Activated naive CD8-positive, alpha-beta T cell treated with anti-CD3 and anti-CD28 coated beads, Interleukin-2, amount 10 ng/mL, durations not matched to agents 7 days and 5 days (primary cell): Measurements from ENCODE around the gene COL2A1. TPM values are rescaled to one million over a fixed set of nuclear protein-coding genes. Genes with fewer than 3 reads are reported as not detected.

Source experiments
- ATAC-seq: fragments of 150-1000 bp; cut with Tn5 transposase; one replicate; pipeline ENCODE4 v1.10.0; 2021; ENCODE audit warnings: low read depth, moderate library complexity
- POLR2A ChIA-PET: fragments of 350-600 bp; sonication (Branson Sonifier 250); formaldehyde crosslinking; loops from one replicate; lab custom pipeline; 2021; ENCODE audit warnings: antibody characterized with exemption; lab: Charles Lee
- DNase-seq: peaks from one replicate; pipeline ENCODE4 v3.0.0; 2021
- H3K27ac Mint-ChIP-seq: one replicate; pipeline ENCODE4 v1.8.0; 2022; ENCODE audit warnings: mild to moderate bottlenecking, mixed read lengths
- H3K27me3 Mint-ChIP-seq: one replicate; pipeline ENCODE4 v1.8.0; 2022; ENCODE audit warnings: mild to moderate bottlenecking, moderate library complexity, mixed read lengths
- H3K36me3 Mint-ChIP-seq: one replicate; pipeline ENCODE4 v1.8.0; 2021; ENCODE audit warnings: mild to moderate bottlenecking, mixed read lengths
- H3K4me1 Mint-ChIP-seq: one replicate; pipeline ENCODE4 v1.8.0; 2021; ENCODE audit warnings: mixed read lengths
- H3K4me3 Mint-ChIP-seq: one replicate; pipeline ENCODE4 v1.8.0; 2022; ENCODE audit warnings: mild to moderate bottlenecking, moderate library complexity, mixed read lengths
- H3K9me3 Mint-ChIP-seq: one replicate; pipeline ENCODE4 v1.8.0; 2021; ENCODE audit warnings: mixed read lengths
- total RNA-seq, 2 experiments: library from RNA; stranded (reverse); gene quantifications; one replicate each; pipeline ENCODE4 v1.2.3, GENCODE V29; 2021

The COL2A1 gene
- not detected for total RNA-seq

GRCh38 chr12:48004053-48004941, at the start of gene COL2A1:
TSS of gene COL2A1 (minus strand) at chr12:48004476. CDS start at chr12:48004321, 155 bp downstream.
- Mint-ChIP-seq H3K27me3 (peaks cover 96% of the 10 kb centered on the region), H3K27ac (no peak within 1 kb of the TSS), H3K9me3 (no peaks in the 10 kb centered on the region), H3K4me1 (peaks cover 27% of the 10 kb centered on the region), H3K36me3 (no peaks in the 10 kb centered on the region), H3K4me3 (peak within 1 kb of the TSS; percentile 34)
- DNase-seq = peak; percentile 56
- POLR2A ChIA-PET = no interaction called here
- peak; percentile 48 for ATAC-seq

GRCh38 chr12:48053883-48054282, 49.6 kb upstream of the COL2A1 start:
- H3K4me1 Mint-ChIP-seq = peaks cover 4% of the 10 kb centered on the region
- H3K27me3 Mint-ChIP-seq = no peaks in the 10 kb centered on the region
- DNase-seq = no peak
- POLR2A ChIA-PET = no interaction called here
- peaks cover 6% of the 10 kb centered on the region for H3K9me3 Mint-ChIP-seq
- no peak overlapping the region for H3K27ac Mint-ChIP-seq
- no peak for ATAC-seq
- peaks cover 25% of the 10 kb centered on the region for H3K36me3 Mint-ChIP-seq
- H3K4me3 Mint-ChIP-seq = no peak overlapping the region

- Mint-ChIP-seq H3K27me3 (no peaks in the 10 kb centered on the region), H3K27ac (no peak overlapping the region), H3K4me3 (no peak overlapping the region), H3K9me3 (no peaks in the 10 kb centered on the region), H3K4me1 (peaks cover 4% of the 10 kb centered on the region), H3K36me3 (peaks cover 18% of the 10 kb centered on the region)
- no peak for DNase-seq
- POLR2A ChIA-PET = interaction anchor here (0.8 kb wide), 1 partner anchor 52 kb away, joined by 3 read pairs; the partner anchor contains the start of gene SENP1
- ATAC-seq = no peak
Measured at GRCh38 chr12:48053122-48053521, 48.8 kb upstream of the COL2A1 start.

- DNase-seq (no peak), ATAC-seq (no peak)
- Mint-ChIP-seq H3K4me1 (peaks cover 4% of the 10 kb centered on the region), H3K4me3 (no peak overlapping the region), H3K36me3 (peaks cover 16% of the 10 kb centered on the region), H3K27ac (no peak overlapping the region), H3K9me3 (no peaks in the 10 kb centered on the region), H3K27me3 (no peaks in the 10 kb centered on the region)
- POLR2A ChIA-PET = interaction anchor here (0.6 kb wide), 1 partner anchor 18 kb away, joined by 3 read pairs; no protein-coding TSS in a partner anchor
Measured at GRCh38 chr12:48051681-48052080, 47.4 kb upstream of the COL2A1 start.

GRCh38 chr12:48050174-48050573, 45.9 kb upstream of the COL2A1 start:
- Mint-ChIP-seq H3K9me3 (no peaks in the 10 kb centered on the region), H3K4me3 (no peak overlapping the region), H3K36me3 (peaks cover 24% of the 10 kb centered on the region), H3K27me3 (no peaks in the 10 kb centered on the region), H3K27ac (no peak overlapping the region), H3K4me1 (peaks cover 5% of the 10 kb centered on the region)
- POLR2A ChIA-PET = no interaction called here
- no peak for DNase-seq
- ATAC-seq = no peak

GRCh38 chr12:48045965-48046518, 41.8 kb upstream of the COL2A1 start:
- Mint-ChIP-seq H3K4me3 (no peak overlapping the region), H3K27ac (no peak overlapping the region), H3K4me1 (peaks cover 1% of the 10 kb centered on the region), H3K9me3 (no peaks in the 10 kb centered on the region), H3K36me3 (peaks cover 30% of the 10 kb centered on the region), H3K27me3 (no peaks in the 10 kb centered on the region)
- no peak for ATAC-seq
- DNase-seq = no peak
- POLR2A ChIA-PET = no interaction called here

GRCh38 chr12:48045061-48045846, 41.0 kb upstream of the COL2A1 start:
- POLR2A ChIA-PET = no interaction called here
- H3K27ac Mint-ChIP-seq = no peak overlapping the region

GRCh38 chr12:48044396-48044795, 40.1 kb upstream of the COL2A1 start:
- Mint-ChIP-seq H3K9me3 (no peaks in the 10 kb centered on the region), H3K36me3 (peaks cover 25% of the 10 kb centered on the region), H3K4me1 (peaks cover 1% of the 10 kb centered on the region), H3K27ac (no peak overlapping the region), H3K4me3 (no peak overlapping the region), H3K27me3 (no peaks in the 10 kb centered on the region)
- no peak for DNase-seq
- POLR2A ChIA-PET = no interaction called here
- no peak for ATAC-seq

More at GRCh38 chr12:48045061-48045846, 41.0 kb upstream of the COL2A1 start:
- ATAC-seq = no peak
- H3K36me3 Mint-ChIP-seq = peaks cover 30% of the 10 kb centered on the region
- no peaks in the 10 kb centered on the region for H3K9me3 Mint-ChIP-seq
- peaks cover 1% of the 10 kb centered on the region for H3K4me1 Mint-ChIP-seq
- no peak overlapping the region for H3K4me3 Mint-ChIP-seq
- no peak for DNase-seq
- no peaks in the 10 kb centered on the region for H3K27me3 Mint-ChIP-seq

- H3K27me3 Mint-ChIP-seq = no peaks in the 10 kb centered on the region
- H3K36me3 Mint-ChIP-seq = peaks cover 21% of the 10 kb centered on the region
- POLR2A ChIA-PET = no interaction called here
- ATAC-seq (no peak), DNase-seq (no peak)
- peaks cover 1% of the 10 kb centered on the region for H3K4me1 Mint-ChIP-seq
- H3K9me3 Mint-ChIP-seq = no peaks in the 10 kb centered on the region
- no peak overlapping the region for H3K4me3 Mint-ChIP-seq
- no peak overlapping the region for H3K27ac Mint-ChIP-seq
Measured at GRCh38 chr12:48043771-48044170, 39.5 kb upstream of the COL2A1 start.

GRCh38 chr12:48041591-48042423, 37.5 kb upstream of the COL2A1 start:
- DNase-seq (no peak), ATAC-seq (no peak)
- Mint-ChIP-seq H3K27ac (no peak overlapping the region), H3K9me3 (no peaks in the 10 kb centered on the region), H3K36me3 (peaks cover 17% of the 10 kb centered on the region), H3K4me1 (peaks cover 6% of the 10 kb centered on the region), H3K27me3 (no peaks in the 10 kb centered on the region), H3K4me3 (no peak overlapping the region)
- POLR2A ChIA-PET = no interaction called here

- no peak overlapping the region for H3K27ac Mint-ChIP-seq
- peaks cover 5% of the 10 kb centered on the region for H3K4me1 Mint-ChIP-seq
- no peaks in the 10 kb centered on the region for H3K9me3 Mint-ChIP-seq
- DNase-seq = no peak
- peaks cover 10% of the 10 kb centered on the region for H3K36me3 Mint-ChIP-seq
- no peaks in the 10 kb centered on the region for H3K27me3 Mint-ChIP-seq
- no peak overlapping the region for H3K4me3 Mint-ChIP-seq
- POLR2A ChIA-PET = no interaction called here
- no peak for ATAC-seq
Measured at GRCh38 chr12:48040354-48040753, 36.1 kb upstream of the COL2A1 start.

GRCh38 chr12:48039151-48039550, 34.9 kb upstream of the COL2A1 start:
- Mint-ChIP-seq H3K4me1 (peaks cover 5% of the 10 kb centered on the region), H3K4me3 (no peak overlapping the region), H3K27me3 (no peaks in the 10 kb centered on the region), H3K27ac (no peak overlapping the region), H3K36me3 (peaks cover 6% of the 10 kb centered on the region), H3K9me3 (no peaks in the 10 kb centered on the region)
- POLR2A ChIA-PET = no interaction called here
- DNase-seq (no peak), ATAC-seq (no peak)

GRCh38 chr12:48038085-48038484, 33.8 kb upstream of the COL2A1 start:
- H3K27ac Mint-ChIP-seq = no peak overlapping the region
- no peaks in the 10 kb centered on the region for H3K9me3 Mint-ChIP-seq
- ATAC-seq = no peak
- H3K4me3 Mint-ChIP-seq = no peak overlapping the region
- DNase-seq = no peak
- peaks cover 3% of the 10 kb centered on the region for H3K27me3 Mint-ChIP-seq
- POLR2A ChIA-PET = no interaction called here
- H3K36me3 Mint-ChIP-seq = no peaks in the 10 kb centered on the region
- peaks cover 5% of the 10 kb centered on the region for H3K4me1 Mint-ChIP-seq
